Ascending aorta (tissue), 2 donors: ENCODE results near the gene NBR1. TPM values are rescaled to one million over a fixed set of nuclear protein-coding genes. Genes with fewer than 3 reads are reported as not detected.
"Not testable (repeated sequence)": the region's sequence is repeated elsewhere in the genome, so short reads cannot be mapped to it uniquely, and the experiment has no call there.

Experiments used
- DNase-seq, 2 donors: peaks; one replicate each; pipeline ENCODE4 v3.0.0-alpha.2; 2019; ENCODE audit warnings: low spot score in 2 of 2
- H3K27ac ChIP-seq, 2 donors: fragments of 200-600 bp; sonication (generic); one replicate each; pipeline ENCODE4 v1.5.1; 2016 to 2017; ENCODE audit warnings: mild to moderate bottlenecking in 1 of 2
- H3K27me3 ChIP-seq: fragments of 200-600 bp; sonication (generic); one replicate; pipeline ENCODE4 v1.5.1; 2017
- H3K36me3 ChIP-seq, 2 donors: fragments of 200-600 bp; sonication (generic); one replicate each; pipeline ENCODE4 v1.5.1; 2016
- H3K4me1 ChIP-seq, 2 donors: fragments of 200-600 bp; sonication (generic); one replicate each; pipeline ENCODE4 v1.5.1; 2016 to 2017; ENCODE audit warnings: mild to moderate bottlenecking in 1 of 2
- H3K4me3 ChIP-seq, 2 donors: fragments of 200-600 bp; sonication (generic); one replicate each; pipeline ENCODE4 v1.5.1; 2016 to 2017; ENCODE audit warnings: mild to moderate bottlenecking in 1 of 2
- H3K9me3 ChIP-seq, 2 donors: fragments of 200-600 bp; sonication (generic); one replicate each; pipeline ENCODE4 v1.5.1; 2016
- intact Hi-C: fragments of 100-400 bp; cut with DNase I; formaldehyde crosslinking; loops from one replicate; pipeline ENCODE4 v1.15.1; 2023
- total RNA-seq: library from RNA; depleted of rRNA; stranded (reverse); fragments of >200 nt; gene quantifications from one replicate; pipeline ENCODE4 v1.1.0, GENCODE V29; 2016

NBR1 gene
- total RNA-seq, 1 donor from 2014 or later, result 45.6 TPM

DNA sequence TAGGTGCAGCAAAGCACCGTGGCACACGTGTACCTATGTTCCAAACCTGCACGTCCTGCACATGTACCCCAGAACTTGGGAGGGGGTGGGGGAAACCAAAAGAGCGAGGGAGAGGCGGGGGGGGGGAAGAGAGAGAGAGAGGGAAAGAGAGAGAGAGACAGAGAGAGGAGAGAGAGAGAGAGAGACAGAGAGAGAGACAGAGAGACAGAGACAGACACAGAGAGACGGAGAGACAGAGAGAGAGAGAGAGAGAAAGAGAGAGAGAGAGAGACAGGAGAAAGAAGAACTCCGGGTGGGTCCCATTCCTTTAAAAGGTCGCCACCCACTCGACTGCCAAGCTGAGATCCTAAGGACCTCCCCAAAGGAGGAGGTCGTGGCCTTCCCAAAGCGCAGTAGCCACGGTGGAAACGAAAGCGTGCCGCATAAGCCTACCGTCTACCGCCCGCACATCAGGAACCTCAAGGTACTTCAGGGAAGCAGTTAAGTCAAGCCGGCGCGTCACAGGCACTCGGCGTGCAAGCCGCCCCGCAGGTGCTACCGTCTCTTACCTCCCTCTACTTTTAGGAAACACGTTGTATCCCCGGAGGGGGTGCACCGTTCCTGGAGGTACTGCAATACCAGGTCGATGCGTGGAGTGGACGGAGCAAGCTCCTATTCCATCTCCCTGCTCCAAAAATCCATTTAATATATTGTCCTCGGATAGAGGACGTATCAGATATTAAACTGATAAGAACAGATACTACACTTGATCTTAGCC, 69.8 kb downstream of the NBR1 start:
- H3K4me3 ChIP-seq, H3K9me3 ChIP-seq, intact Hi-C loops, DNase-seq, H3K27me3 ChIP-seq, H3K36me3 ChIP-seq, H3K27ac ChIP-seq, H3K4me1 ChIP-seq: not testable (repeated sequence)

- H3K4me1 ChIP-seq, H3K9me3 ChIP-seq, intact Hi-C loops, H3K36me3 ChIP-seq, H3K27me3 ChIP-seq, DNase-seq: not testable (repeated sequence)
- Histone ChIP-seq H3K27ac (peak overlapping the region in 1 of 2 donors; percentile 45), H3K4me3 (peak overlapping the region in 1 of 2 donors; percentile 37)
Measured at GRCh38 chr17:43246456-43246855, 75.4 kb downstream of the NBR1 start.

Other genes starting within 250 kb of the NBR1 start
- gene AARSD1, start 206.8 kb upstream of the NBR1 start, total RNA-seq, result 3.8 TPM
- gene PTGES3L, start 191.1 kb upstream of the NBR1 start, total RNA-seq, result not detected
- 10.2 TPM for gene RUNDC1, start 190.6 kb upstream of the NBR1 start, total RNA-seq
- gene RPL27, start 172.8 kb upstream of the NBR1 start, total RNA-seq, result 417 TPM
- 45.2 TPM for gene IFI35, start 164.4 kb upstream of the NBR1 start, total RNA-seq
- 296 TPM for gene VAT1, start 148.8 kb upstream of the NBR1 start, total RNA-seq
- gene RND2, start 146.0 kb upstream of the NBR1 start, total RNA-seq, result 7.3 TPM
- 0.85 TPM for gene BRCA1, start 45.9 kb upstream of the NBR1 start, total RNA-seq
- 18.5 TPM for gene TMEM106A, start 40.7 kb downstream of the NBR1 start, total RNA-seq
- gene CCDC200, start 57.4 kb downstream of the NBR1 start, total RNA-seq, result not detected
- not detected for gene RNU2-1, start 62.8 kb downstream of the NBR1 start, total RNA-seq
- gene ARL4D, start 227.8 kb downstream of the NBR1 start, total RNA-seq, result 3.3 TPM